HG02763 (cell line): ENCODE measurements around the gene SORCS2.

ENCODE experiments used
- ATAC-seq: cut with Tn5 transposase; IDR thresholded peaks from one replicate; pipeline ENCODE4 v1.9.1; 2021; ENCODE audit warnings: mild to moderate bottlenecking, moderate library complexity; ENCODE audit not compliant: unreplicated experiment

Gene SORCS2

GRCh38 chr4:7348946-7349900 lies 156.9 kb downstream of the SORCS2 start:
- ATAC-seq: no peak

GRCh38 chr4:7350396-7350795 lies 158.1 kb downstream of the SORCS2 start:
- no peak for ATAC-seq

- ATAC-seq: no peak
Observed at GRCh38 chr4:7351014-7351413, 158.7 kb downstream of the SORCS2 start.

DNA sequence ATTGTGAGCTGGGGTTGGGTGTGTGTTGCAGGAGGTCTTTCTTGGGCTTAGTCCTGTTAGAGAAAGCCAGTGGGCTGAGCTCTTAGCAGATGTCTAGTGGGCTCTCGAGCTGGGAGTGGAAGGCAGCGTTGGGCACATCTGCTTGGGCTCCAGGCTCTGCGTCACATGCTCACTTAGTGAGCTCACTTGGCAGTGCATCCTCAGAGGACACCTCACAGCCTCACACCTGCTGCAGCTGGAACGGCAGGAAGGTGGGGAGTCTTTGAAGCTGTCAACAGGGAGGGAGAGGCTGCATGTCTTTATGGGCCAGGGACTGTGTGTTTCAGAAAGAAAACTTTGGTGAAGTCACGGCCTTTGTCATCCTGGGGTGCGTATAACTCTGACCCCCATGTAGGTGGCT lies 160.1 kb downstream of the SORCS2 start:
- ATAC-seq: no peak

DNA sequence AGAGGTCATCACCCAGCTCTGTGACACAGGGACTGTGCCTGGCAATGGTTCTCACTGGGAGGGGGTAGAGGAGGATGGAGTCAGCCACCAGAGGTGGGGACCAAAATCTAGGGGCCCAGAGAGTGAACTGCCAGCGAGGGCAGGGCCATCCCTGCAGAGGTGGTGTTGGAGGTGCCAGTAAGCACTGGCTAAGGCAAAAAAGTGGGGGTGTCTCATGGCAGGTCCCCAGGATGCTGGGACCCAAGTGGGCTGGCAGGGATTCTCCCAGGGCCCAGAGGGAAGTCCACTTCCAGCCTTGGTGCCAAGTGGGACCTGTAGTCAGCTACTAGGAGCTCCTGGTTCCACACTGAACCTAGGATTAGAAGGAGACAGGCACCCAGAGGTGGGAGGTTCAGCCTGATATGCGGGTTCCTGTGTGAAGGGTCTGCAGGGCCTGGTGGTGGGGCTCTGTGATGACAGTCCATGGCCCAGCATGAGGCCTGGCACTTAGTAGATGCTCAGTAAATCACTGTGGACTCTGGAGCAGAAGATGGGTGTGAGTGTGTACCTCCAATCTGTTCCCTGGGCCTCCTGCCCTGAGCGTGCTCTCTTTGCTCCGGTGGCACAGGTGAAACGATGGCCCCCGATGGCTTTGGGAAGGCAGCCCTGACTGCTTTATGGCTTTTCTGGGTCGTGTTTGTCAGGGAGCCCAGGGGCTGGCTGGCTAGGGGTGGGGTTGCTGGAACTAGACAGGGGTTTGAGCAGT lies 160.9 kb downstream of the SORCS2 start:
- ATAC-seq: no peak

GRCh38 chr4:7353846-7354610 lies 161.7 kb downstream of the SORCS2 start:
- ATAC-seq: no peak

DNA sequence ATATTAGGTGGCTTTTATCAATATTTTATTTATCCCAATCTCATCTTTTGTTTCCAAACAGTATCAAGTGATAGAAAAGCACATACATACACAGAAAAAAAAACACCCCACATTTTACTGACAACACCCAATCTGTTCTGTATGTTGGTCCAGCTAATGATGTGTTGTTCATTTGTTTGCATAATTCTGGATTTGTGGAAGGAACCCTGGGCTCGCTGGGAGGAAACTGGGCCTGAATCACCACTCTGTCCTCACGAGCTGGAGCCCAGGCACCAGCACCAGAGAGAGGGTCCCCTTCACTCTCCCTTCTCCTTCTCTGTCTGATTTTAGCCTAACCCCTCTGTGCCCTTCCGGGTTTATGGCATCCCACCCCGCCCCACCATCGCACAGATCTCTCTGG lies 162.6 kb downstream of the SORCS2 start:
- no peak for ATAC-seq

GRCh38 chr4:7355795-7356194 lies 163.5 kb downstream of the SORCS2 start:
- ATAC-seq: no peak

DNA sequence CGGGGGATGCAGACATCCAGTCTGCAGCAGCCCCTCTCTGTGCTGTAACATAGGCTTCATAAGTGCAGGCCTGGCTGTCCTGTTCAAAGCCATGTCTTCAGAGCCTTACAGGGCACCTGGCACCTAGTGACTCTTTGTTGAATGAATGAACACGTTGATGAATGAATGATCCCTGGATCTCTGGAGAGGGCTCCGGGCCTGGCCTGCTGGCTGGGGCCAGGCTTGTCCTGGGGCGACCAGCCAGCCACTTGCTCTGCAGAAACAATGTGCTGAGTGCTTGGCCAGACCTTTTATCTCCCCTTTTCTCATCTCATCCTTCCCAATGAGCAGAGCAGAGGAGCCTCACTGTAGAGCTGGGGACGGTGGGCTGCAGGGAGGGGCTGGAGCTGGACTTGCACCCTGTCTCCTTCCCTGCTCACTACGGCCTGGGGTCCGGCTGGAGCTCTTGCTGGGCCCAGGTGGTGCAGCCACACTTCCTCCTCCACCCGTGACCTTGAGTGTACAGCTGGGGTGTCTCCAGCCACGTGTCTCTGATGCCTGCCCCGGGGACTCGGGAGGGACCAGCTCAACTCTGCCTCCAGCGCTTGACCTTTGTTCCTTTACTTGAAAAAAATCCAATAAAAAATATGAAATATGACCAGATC lies 164.5 kb downstream of the SORCS2 start:
- no peak for ATAC-seq

- ATAC-seq: no peak
Observed at GRCh38 chr4:7357323-7357722, 165.0 kb downstream of the SORCS2 start.

DNA sequence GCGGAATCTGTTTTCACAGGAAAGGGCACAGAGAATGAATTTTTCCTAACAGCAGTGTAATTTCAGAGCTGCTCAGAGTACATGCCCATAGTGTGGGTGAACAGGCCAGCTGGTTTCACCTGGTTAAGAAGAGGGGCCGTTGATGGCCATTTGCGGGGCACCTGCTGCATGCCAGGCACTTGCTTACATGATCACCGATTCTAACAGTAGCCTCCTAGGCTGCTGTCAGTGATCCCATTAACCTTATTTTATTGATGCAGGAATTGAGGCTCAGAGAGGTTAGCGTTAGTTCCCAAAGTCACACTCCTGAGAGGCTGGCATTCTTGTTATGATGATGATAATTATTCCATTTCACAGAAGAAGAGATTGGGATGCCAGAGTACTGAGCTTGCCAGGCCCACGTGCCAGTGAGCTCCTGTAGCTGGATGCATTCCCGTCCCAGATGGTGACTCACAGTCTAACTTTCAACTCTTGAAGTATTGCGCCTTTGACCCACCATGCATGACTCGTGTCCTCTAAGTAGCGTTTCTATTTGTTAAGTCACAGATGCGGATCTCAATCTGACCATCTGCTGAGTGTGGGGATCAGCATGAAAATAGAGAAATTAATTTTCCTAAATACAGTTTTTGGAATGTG lies 165.9 kb downstream of the SORCS2 start:
- ATAC-seq: no peak

DNA sequence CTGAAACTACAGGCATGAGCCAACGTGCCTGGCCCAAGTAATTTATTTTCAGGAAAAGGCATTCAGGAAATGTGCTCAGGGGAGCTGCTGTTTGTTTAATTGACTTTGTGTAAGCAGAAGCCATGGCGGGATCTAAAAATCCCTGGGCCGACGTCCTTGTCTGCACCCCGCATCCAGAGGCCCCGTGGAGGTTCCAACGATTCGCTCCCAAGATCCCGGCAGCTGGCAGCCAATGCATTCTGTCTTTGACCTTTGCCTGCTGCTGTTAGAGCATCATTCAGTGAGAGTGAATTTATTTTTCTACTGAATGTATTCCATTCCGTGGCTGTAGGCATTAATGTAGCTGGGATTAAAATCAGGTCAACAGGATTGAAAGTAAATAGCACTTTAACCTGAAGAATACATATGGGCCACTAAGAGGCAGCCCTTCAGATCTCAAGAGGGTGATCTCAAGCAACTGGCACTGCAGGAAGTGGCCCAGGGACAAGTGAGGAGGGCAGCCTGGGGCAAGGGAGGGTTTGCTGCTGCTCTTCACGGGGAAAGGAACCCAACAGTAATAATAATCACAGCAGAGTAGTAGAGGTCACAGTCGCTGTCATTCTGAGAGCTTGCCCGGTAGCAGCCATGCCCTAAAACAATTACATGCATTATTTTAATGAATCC lies 167.2 kb downstream of the SORCS2 start:
- ATAC-seq: no peak

GRCh38 chr4:7360806-7361205 lies 168.5 kb downstream of the SORCS2 start:
- ATAC-seq: no peak

GRCh38 chr4:7361280-7361895 lies 169.1 kb downstream of the SORCS2 start:
- no peak for ATAC-seq

DNA sequence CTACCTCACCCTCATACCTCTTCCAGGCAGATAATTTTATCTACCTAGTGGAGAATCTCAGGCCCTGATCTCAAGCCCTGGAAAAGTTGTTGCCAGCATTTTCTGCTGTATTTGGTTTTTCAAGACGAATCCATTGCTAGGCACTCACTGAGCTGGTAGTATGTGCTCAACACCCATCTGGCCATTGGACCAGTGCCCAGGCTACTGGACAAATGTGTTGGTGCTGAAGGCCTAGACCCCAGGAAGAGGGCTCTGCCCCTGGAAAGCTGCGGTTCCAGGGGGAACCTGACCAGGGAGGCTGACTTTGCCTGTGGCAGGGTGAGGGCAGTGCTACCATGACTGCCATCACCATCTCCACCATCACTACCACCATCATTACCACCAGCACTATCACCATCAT lies 170.0 kb downstream of the SORCS2 start:
- no peak for ATAC-seq

GRCh38 chr4:7362862-7363430 lies 170.6 kb downstream of the SORCS2 start:
- ATAC-seq: no peak

GRCh38 chr4:7364979-7365378 lies 172.6 kb downstream of the SORCS2 start:
- no peak for ATAC-seq

DNA sequence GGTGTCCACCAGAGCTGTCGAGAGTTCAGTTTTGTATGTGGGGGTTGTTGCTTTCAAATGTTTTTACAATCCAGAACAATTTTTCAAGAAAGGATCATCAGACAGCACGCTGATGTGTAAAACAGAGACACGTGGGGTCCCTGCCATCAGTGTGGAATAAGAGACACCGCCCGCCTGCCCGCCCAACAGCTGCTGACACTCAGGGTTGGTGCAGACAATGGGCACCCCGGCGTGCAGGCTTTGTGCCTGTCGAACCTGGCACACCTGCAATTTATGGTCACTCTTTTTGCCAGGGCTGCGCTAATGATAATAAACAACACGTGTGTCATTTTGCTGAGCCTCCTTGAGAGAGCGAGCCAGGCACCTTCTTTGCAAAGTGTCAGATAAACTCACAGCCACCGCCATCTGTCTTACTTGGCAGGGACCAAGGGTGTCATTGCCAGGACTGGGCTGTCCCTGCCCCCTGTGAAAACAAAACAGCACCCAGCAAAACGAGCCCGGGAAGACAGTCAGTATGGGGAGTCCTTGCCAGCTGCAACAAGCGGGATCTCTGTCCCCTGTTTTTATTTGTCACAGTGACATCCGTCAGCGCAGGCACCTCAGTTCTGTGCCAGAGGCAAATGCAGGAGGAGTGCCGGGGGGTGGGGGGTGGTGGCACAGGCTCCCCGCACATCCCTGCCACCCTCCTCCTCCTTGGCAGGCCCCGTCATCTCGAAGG lies 173.3 kb downstream of the SORCS2 start:
- ATAC-seq: no peak
